GM12892 (cell line): ENCODE measurements around the gene THEM4.

Experiments
- POLR2A ChIP-seq: IDR thresholded peaks from 2 replicates; pipeline ENCODE4 v1.6.1; 2011; ENCODE audit warnings: low read depth, low read length, control low read depth
- POLR2AphosphoS5 ChIP-seq: IDR thresholded peaks from 2 replicates; pipeline ENCODE4 v1.6.1; 2011; ENCODE audit warnings: low read depth, low read length, control low read depth
- TAF1 ChIP-seq: IDR thresholded peaks from 2 replicates; pipeline ENCODE4 v1.6.1; 2011; ENCODE audit warnings: low read depth, mild to moderate bottlenecking, control low read depth, low read length, borderline replicate concordance

DNA sequence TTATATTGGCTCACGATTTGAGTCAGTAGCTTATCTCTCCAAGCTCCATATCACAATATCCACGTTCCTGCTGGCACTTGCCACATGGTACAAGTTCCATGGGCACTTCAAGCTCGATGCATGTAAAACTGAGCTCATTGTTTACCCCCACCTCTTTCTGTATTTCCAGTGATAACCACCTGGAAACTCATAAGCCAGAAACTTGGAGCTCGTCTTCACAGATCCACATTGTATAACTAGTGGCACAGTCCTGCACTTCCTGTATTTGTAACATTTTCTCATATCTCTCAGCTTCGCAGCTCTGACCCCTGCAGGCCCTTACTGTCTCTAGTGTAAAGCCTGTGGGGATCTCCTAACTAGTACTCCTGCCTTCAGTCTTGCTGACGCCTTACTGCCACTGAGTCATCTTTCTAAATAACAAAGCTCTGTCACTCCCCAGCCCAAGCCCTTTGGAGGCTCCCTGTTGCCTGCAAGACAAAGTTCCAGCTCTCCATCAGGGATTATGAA lies 63.2 kb downstream of the THEM4 start:
- TF ChIP-seq POLR2A (no peak), POLR2AphosphoS5 (no peak), TAF1 (no peak)
